HG03342 (cell line): ENCODE measurements around the gene MFSD2A.
A peak's percentile ranks its signal among the peaks of the same experiment; 100 is the strongest.
"Not testable (repeated sequence)": the region's sequence is repeated elsewhere in the genome, so short reads cannot be mapped to it uniquely, and the experiment has no call there.

Source experiments
- ATAC-seq: cut with Tn5 transposase; IDR thresholded peaks from one replicate; pipeline ENCODE4 v1.9.1; 2021; ENCODE audit warnings: mild to moderate bottlenecking, moderate library complexity; ENCODE audit not compliant: unreplicated experiment

The MFSD2A gene

GRCh38 chr1:39996396-39997004 lies 41.6 kb downstream of the MFSD2A start:
- no peak for ATAC-seq

GRCh38 chr1:40001456-40001855 lies 46.5 kb downstream of the MFSD2A start:
- ATAC-seq = no peak

GRCh38 chr1:40003156-40004093 lies 48.5 kb downstream of the MFSD2A start:
- ATAC-seq = peak; percentile 59

DNA sequence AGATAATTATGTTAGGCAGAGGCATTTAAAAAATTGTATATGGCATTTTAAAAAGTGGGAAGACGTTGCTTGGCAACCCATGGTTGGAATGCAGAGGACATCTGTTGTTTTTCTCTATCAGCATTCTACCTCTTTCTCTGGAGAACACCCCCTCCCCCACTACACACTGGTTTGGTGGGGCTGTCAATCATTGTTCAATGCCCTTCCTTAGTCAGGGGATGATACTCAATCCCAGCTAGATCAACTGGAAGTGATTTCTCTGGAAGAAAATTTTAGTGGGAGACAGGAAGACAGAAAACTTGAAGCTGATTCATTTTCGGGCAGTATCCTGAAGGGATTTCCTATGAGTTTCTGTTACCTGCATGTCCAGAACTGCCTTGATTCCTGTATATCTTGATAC lies 49.9 kb downstream of the MFSD2A start:
- no peak for ATAC-seq

- ATAC-seq = not testable (repeated sequence)
Observed at GRCh38 chr1:40007481-40008034, 52.6 kb downstream of the MFSD2A start.

DNA sequence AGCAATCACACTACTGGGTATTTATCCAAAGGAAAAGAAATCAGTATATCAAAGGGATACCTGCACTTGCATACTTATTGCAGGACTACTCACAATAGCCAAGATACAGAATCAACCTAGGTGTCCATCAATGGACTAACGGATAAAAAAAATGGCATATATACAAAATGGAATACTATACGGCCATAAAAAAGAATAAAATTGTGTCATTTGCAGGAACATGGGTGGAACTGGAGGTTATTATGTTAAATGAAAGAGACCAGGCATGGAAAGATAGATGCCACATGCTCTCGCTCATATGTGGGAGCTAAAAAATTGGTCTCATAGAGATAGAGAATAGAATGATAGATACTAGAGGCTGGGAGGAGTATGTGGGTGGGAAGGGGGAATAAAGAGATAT lies 56.3 kb downstream of the MFSD2A start:
- no peak for ATAC-seq

DNA sequence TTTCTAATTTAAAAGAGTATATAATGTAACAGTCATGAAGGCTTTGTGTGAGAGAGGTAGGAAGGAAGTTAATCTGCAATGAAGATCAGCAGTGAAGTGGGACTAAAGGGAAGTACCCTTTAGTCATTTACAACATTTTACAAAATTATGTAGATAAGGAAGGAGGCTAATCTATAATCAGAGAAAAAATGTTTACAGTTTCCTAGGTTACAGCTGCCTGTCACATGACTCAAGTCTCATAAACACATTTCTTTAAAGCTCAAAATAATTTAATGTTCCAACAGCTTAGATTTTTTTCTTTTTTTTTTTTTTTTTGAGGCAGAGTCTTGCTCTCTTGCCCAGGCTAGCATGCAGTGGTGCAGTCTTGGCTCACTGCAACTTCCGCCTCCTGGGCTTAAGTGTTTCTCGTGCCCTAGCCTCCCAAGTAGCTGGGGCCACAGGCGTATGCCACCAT lies 59.3 kb downstream of the MFSD2A start:
- no peak for ATAC-seq

GRCh38 chr1:40014812-40015594 lies 60.1 kb downstream of the MFSD2A start:
- ATAC-seq = no peak

- ATAC-seq = no peak
Observed at GRCh38 chr1:40017951-40018575, 63.1 kb downstream of the MFSD2A start.
